ENCODE data around the gene MMADHC. TPM values are rescaled to one million over a fixed set of nuclear protein-coding genes. Genes with fewer than 3 reads are reported as not detected.

The MMADHC gene
- 99.3 and 104 TPM in 2 replicates for total RNA-seq (2014; rRNA removed; shearing (Covaris generic))

DNA sequence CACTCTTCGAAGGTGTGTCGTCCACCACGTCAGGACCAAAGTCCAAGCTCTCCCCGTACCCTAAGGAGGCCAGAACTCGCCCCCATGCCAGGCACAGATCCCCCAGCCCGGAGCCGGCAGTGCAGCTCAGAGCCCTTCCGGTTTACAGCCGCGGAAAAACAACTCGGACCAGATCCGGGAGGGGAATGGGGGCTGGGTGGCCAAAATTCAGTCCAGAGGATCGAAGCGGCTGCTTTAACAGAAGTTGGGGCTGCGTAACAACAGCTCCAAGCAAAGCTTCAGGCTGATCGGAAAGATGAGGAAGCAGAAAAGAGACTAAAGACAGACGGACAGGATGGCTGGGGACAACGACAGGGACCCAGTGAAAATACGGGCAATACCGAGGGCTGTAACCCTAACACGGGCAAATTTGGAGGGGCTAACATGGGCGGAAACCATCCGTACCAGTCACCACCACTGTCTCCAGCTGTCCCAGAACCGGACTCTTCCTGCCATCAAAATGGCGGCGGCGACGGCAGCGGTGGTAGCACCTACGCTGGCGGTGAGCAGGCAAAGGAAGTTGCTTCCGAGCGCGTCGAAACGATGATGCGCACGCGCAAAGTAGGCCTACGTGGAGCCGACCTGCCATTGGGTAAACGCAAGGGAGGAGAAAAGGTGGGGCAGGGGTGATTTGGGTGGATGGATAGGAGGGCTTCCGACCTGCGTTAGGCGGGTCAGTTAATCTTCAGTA lies at the start of gene MMADHC:
MMADHC (minus strand) TSS at position 556 of the 730 bp plus-strand sequence. CDS start 678 bp downstream, outside the sequence.
- no peaks in the 10 kb centered on the region for H3K9me3 ChIP-seq (replicated peaks)
- H3K4me3 ChIP-seq: peak within 1 kb of the TSS; percentile 71
- peak; percentile 95 to 97 for DNase-seq
- peaks cover 4% of the 10 kb centered on the region for H3K4me1 ChIP-seq
- H3K27me3 ChIP-seq: no peaks in the 10 kb centered on the region
- H3K27ac ChIP-seq: peak within 1 kb of the TSS; percentile 89
- H3K36me3 ChIP-seq: peaks cover 14% of the 10 kb centered on the region; the same call in 1 of the 2 replicates

GRCh38 chr2:149634103-149634502 lies 46.5 kb upstream of the MMADHC start:
- H3K27ac ChIP-seq: no peak overlapping the region
- H3K27me3 ChIP-seq: no peaks in the 10 kb centered on the region
- H3K36me3 ChIP-seq: no peaks in the 10 kb centered on the region
- no peak for DNase-seq
- H3K9me3 ChIP-seq (replicated peaks): no peaks in the 10 kb centered on the region
- H3K4me3 ChIP-seq: no peak overlapping the region
- no peaks in the 10 kb centered on the region for H3K4me1 ChIP-seq

DNA sequence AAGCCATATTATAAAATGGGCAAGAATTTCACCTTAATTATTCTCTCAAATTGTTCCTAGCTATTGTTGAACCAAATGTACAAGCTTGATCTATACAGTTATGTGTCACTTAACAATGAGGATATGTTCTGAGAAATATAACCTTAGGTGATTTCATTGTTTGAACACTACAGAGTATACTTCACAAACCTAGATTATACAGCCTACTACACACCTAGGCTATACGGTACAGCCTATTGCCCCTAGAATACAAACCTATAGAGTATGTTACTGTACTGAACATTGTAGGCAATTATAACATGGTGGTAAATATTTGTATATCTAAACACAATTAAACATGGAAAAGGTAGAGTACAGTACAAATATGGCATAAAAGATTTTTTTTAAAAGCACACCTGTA lies 42.9 kb upstream of the MMADHC start:
- Histone ChIP-seq H3K27ac (no peak overlapping the region), H3K9me3 (replicated peaks) (no peaks in the 10 kb centered on the region), H3K27me3 (no peaks in the 10 kb centered on the region), H3K4me1 (no peaks in the 10 kb centered on the region), H3K4me3 (no peak overlapping the region), H3K36me3 (no peaks in the 10 kb centered on the region)
- no peak for DNase-seq

DNA sequence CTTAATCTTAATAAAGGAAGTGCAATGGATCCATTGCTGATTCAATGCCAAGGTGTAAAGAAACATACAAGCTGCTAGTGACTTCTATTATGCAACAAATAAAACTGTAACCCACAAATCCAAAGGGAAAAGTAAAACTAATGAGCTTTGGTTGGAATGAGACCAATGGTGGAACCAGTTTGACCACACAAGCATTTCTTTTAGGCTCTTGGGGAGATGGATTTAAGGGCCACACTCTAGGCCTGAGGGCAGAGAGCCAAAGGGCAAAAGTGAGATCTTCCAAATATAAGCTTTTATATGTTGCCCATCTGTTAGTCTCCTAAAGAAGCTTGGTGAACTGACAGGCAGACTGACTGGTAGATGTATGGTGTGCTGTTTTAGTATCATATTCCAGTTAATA lies 41.5 kb upstream of the MMADHC start:
- no peak overlapping the region for H3K27ac ChIP-seq
- no peaks in the 10 kb centered on the region for H3K9me3 ChIP-seq (replicated peaks)
- H3K27me3 ChIP-seq: no peaks in the 10 kb centered on the region
- no peaks in the 10 kb centered on the region for H3K36me3 ChIP-seq
- no peak for DNase-seq
- no peaks in the 10 kb centered on the region for H3K4me1 ChIP-seq
- no peak overlapping the region for H3K4me3 ChIP-seq

DNA sequence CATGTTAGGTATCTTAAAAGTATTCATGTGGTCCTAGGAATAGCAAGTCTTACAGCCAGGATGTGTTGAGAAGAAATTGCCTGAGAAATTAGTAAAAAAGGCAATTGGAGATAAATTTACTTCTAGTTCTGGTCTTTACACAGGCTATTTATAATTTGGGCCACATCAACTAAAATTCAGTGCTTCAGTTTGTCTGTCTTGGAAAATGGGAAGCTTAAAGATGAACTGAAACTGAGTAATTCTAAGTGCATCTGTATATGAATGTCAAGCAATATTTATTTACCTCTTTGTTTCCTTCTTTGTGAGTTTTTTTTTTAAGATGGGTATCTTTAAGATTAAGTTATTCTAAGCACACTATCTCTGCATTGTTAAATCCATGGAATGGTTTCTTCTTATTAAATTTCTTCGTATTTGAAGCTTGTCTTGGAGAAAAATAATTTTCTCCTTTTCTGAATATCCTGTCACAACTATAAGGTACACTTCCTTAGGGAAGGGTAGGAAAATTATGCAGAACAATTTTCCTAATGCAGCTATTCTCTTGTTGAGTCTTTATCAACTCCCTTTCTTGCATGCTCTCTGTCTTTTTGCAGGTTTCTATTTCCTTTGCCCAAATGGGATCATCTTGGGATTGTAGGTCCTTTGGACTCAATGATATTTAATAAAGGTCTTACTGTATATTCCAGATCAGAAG lies 39.7 kb upstream of the MMADHC start:
- no peak overlapping the region for H3K27ac ChIP-seq
- no peaks in the 10 kb centered on the region for H3K27me3 ChIP-seq
- H3K9me3 ChIP-seq (replicated peaks): no peaks in the 10 kb centered on the region
- H3K36me3 ChIP-seq: no peaks in the 10 kb centered on the region
- H3K4me3 ChIP-seq: no peak overlapping the region
- H3K4me1 ChIP-seq: no peaks in the 10 kb centered on the region
- DNase-seq: no peak

- Histone ChIP-seq H3K27me3 (no peaks in the 10 kb centered on the region), H3K4me1 (no peaks in the 10 kb centered on the region), H3K9me3 (replicated peaks) (no peaks in the 10 kb centered on the region), H3K27ac (no peak overlapping the region), H3K4me3 (no peak overlapping the region), H3K36me3 (no peaks in the 10 kb centered on the region)
- no peak for DNase-seq
These were observed 38.1 kb upstream of the MMADHC start for GRCh38 chr2:149625671-149626070.

DNA sequence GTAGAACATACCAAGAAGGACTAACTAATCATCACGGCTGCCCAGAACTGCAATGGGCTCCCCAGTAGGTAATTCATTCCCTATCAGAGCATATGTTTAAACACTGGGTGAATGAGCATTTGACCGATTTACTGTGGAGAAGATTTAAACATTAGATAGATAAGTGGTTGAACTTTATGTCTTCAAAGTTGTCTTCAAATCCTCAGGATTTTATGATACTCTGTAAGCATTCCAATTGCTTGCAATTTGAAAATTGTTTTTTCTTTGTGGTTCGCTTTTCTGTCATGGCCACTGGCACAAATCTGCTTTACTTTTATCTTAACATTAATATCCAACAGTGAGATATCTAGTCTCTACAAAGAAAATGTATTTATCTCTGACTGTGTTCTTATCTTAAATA lies 37.7 kb upstream of the MMADHC start:
- H3K27ac ChIP-seq: no peak overlapping the region
- no peaks in the 10 kb centered on the region for H3K4me1 ChIP-seq
- no peak for DNase-seq
- no peaks in the 10 kb centered on the region for H3K27me3 ChIP-seq
- no peaks in the 10 kb centered on the region for H3K36me3 ChIP-seq
- H3K9me3 ChIP-seq (replicated peaks): no peaks in the 10 kb centered on the region
- no peak overlapping the region for H3K4me3 ChIP-seq

- no peak overlapping the region for H3K4me3 ChIP-seq
- peaks cover 10% of the 10 kb centered on the region for H3K4me1 ChIP-seq
- no peaks in the 10 kb centered on the region for H3K27me3 ChIP-seq
- DNase-seq: no peak
- H3K27ac ChIP-seq: no peak overlapping the region
- H3K9me3 ChIP-seq (replicated peaks): no peaks in the 10 kb centered on the region
- no peaks in the 10 kb centered on the region for H3K36me3 ChIP-seq
These were observed 34.8 kb upstream of the MMADHC start for GRCh38 chr2:149622343-149622742.

GRCh38 chr2:149617476-149617875 lies 29.9 kb upstream of the MMADHC start:
- no peak for DNase-seq

GRCh38 chr2:149616681-149617456 lies 29.3 kb upstream of the MMADHC start:
- H3K9me3 ChIP-seq (replicated peaks): no peaks in the 10 kb centered on the region
- no peaks in the 10 kb centered on the region for H3K27me3 ChIP-seq
- peak overlapping the region; percentile 63 for H3K27ac ChIP-seq
- H3K4me3 ChIP-seq: no peak overlapping the region
- H3K4me1 ChIP-seq: peaks cover 26% of the 10 kb centered on the region
- H3K36me3 ChIP-seq: no peaks in the 10 kb centered on the region
- peak; percentile 14 to 38 for DNase-seq

More at GRCh38 chr2:149617476-149617875, 29.9 kb upstream of the MMADHC start:
- H3K36me3 ChIP-seq: no peaks in the 10 kb centered on the region
- H3K4me1 ChIP-seq: peaks cover 20% of the 10 kb centered on the region
- H3K9me3 ChIP-seq (replicated peaks): no peaks in the 10 kb centered on the region
- H3K27ac ChIP-seq: peak overlapping the region; percentile 63
- H3K4me3 ChIP-seq: no peak overlapping the region
- H3K27me3 ChIP-seq: no peaks in the 10 kb centered on the region

GRCh38 chr2:149613704-149614103 lies 26.1 kb upstream of the MMADHC start:
- DNase-seq: no peak
- peaks cover 39% of the 10 kb centered on the region for H3K4me1 ChIP-seq
- H3K9me3 ChIP-seq (replicated peaks): no peaks in the 10 kb centered on the region
- no peak overlapping the region for H3K27ac ChIP-seq
- H3K4me3 ChIP-seq: no peak overlapping the region
- no peaks in the 10 kb centered on the region for H3K36me3 ChIP-seq
- H3K27me3 ChIP-seq: no peaks in the 10 kb centered on the region

DNA sequence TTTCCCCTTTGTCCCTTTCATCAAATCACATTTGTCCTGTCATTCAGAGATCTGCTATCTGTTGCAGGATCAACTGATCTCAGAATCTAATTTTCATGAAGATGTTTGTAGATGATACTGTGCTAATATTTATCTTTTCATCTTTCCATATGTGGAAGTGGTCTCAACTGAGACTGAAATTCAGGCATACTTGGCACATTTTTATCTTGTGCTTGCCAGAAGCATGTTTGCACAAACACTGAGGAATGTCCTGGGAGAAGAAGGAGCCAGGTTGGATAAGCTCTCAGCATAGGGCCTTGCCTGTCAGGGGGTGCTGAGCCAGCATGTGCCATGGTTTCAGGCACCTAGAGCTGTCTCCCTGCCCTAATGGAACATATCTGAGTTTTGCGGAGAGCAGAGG lies 24.5 kb upstream of the MMADHC start:
- peak in 1 of 2 experiments; percentile 9 for DNase-seq
- Histone ChIP-seq H3K27ac (peak overlapping the region; percentile 17; the same call in 1 of the 2 replicates), H3K9me3 (replicated peaks) (0 out of 2 replicates have a peak, but pooled peaks cover 3% of the 10 kb centered on the region), H3K27me3 (no peaks in the 10 kb centered on the region), H3K4me1 (peaks cover 27% of the 10 kb centered on the region), H3K36me3 (no peaks in the 10 kb centered on the region), H3K4me3 (no peak overlapping the region)

DNA sequence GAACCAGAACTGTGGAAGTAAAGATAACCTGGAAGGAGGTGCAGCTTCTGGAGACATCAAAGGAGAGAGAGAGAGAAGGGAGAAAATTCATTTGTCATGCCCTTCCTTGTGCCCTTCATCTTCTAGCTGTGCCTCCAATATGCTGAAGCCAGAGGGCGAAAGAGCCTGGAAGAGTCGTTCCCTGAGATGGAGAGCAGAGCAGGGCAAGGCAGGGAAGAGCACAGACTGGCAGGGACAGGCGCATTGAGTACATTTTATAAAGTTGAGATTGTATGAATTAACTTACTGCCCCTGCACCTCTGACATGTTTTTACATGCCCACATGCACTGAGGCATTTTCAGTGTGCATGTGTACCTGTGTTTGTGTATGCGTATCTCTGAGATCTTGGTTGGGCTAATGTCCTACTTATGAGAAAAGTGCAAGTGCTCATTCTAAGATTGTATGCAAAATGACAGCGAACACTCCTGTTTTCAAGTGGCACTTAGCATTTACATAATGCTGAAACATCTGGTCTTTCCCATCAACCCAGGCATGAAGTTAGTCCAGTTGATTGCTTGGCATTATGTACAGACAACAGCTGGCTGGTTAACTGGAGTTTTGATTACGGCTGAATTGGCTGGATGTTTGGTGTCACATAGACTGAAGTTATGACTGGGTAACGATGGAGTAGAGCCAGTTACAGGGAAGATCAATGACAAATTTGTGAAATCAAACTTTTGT lies 23.7 kb upstream of the MMADHC start:
- H3K9me3 ChIP-seq (replicated peaks): 0 out of 2 replicates have a peak, but pooled peaks cover 3% of the 10 kb centered on the region
- H3K36me3 ChIP-seq: no peaks in the 10 kb centered on the region
- peak; percentile 46 to 80 for DNase-seq
- H3K4me1 ChIP-seq: peaks cover 22% of the 10 kb centered on the region
- no peaks in the 10 kb centered on the region for H3K27me3 ChIP-seq
- H3K4me3 ChIP-seq: no peak overlapping the region
- H3K27ac ChIP-seq: peak overlapping the region; percentile 17; the same call in 1 of the 2 replicates

GRCh38 chr2:149606251-149606811 lies 18.8 kb upstream of the MMADHC start:
- Histone ChIP-seq H3K4me3 (no peak overlapping the region), H3K9me3 (replicated peaks) (0 out of 2 replicates have a peak, but pooled peaks cover 6% of the 10 kb centered on the region), H3K27ac (no peak overlapping the region), H3K36me3 (no peaks in the 10 kb centered on the region), H3K27me3 (no peaks in the 10 kb centered on the region), H3K4me1 (peaks cover 7% of the 10 kb centered on the region)
- no peak for DNase-seq
